HepG2 (cell line): ENCODE measurements around the gene PPM1G. TPM values are rescaled to one million over a fixed set of nuclear protein-coding genes. Genes with fewer than 3 reads are reported as not detected.

ENCODE experiments used
- CC2D1A ChIP-seq: sonication (generic); formaldehyde crosslinking; IDR thresholded peaks from 2 replicates; pipeline ENCODE4 v1.8.1; 2023; ENCODE audit warnings: mild to moderate bottlenecking, missing genetic modification reagents
- E2F2 ChIP-seq: sonication (generic); formaldehyde crosslinking; IDR thresholded peaks from 2 replicates; pipeline ENCODE4 v1.4.0; 2020; ENCODE audit warnings: missing genetic modification reagents, borderline replicate concordance
- FLYWCH1 ChIP-seq: sonication (generic); formaldehyde crosslinking; IDR thresholded peaks from 2 replicates; pipeline ENCODE4 v1.8.1; 2023; ENCODE audit warnings: mild to moderate bottlenecking, missing genetic modification reagents
- GLMP ChIP-seq: sonication (generic); formaldehyde crosslinking; IDR thresholded peaks from 2 replicates; pipeline ENCODE4 v1.9.0; 2021; ENCODE audit warnings: missing genetic modification reagents, mild to moderate bottlenecking, borderline replicate concordance
- KAT2B ChIP-seq: fragments of 150-350 bp; IDR thresholded peaks from 2 replicates; pipeline ENCODE4 v1.6.1; 2014; ENCODE audit warnings: low read depth, low read length, borderline replicate concordance
- KAT8 ChIP-seq: IDR thresholded peaks from 2 replicates; pipeline ENCODE4 v1.6.1; 2016; ENCODE audit warnings: missing genetic modification reagents, missing compliant biosample characterization
- MAX ChIP-seq: IDR thresholded peaks from 2 replicates; pipeline ENCODE4 v1.6.1; 2012; ENCODE audit warnings: inconsistent platforms
- MXD3 ChIP-seq: IDR thresholded peaks from 2 replicates; pipeline ENCODE4 v1.6.1; 2016; ENCODE audit warnings: mild to moderate bottlenecking, missing biosample characterization, missing genetic modification reagents
- NBN ChIP-seq: fragments of 450-650 bp; conservative IDR thresholded peaks from 2 replicates; pipeline ENCODE4 v1.6.1; 2017
- NCOA1 ChIP-seq: sonication (generic); formaldehyde crosslinking; IDR thresholded peaks from 2 replicates; pipeline ENCODE4 v1.9.0; 2021; ENCODE audit warnings: missing genetic modification reagents
- PAWR ChIP-seq: sonication (generic); formaldehyde crosslinking; IDR thresholded peaks from 2 replicates; pipeline ENCODE4 v1.4.0; 2020; ENCODE audit warnings: missing genetic modification reagents, mild to moderate bottlenecking, borderline replicate concordance
- PRDM10 ChIP-seq: sonication (generic); formaldehyde crosslinking; IDR thresholded peaks from 2 replicates; pipeline ENCODE4 v1.4.0; 2020; ENCODE audit warnings: low read depth, missing genetic modification reagents
- SMAD9 ChIP-seq: sonication (generic); formaldehyde crosslinking; IDR thresholded peaks from 2 replicates; pipeline ENCODE4 v1.5.1; 2020; ENCODE audit warnings: mild to moderate bottlenecking, missing genetic modification reagents
- ZFP90 ChIP-seq: sonication (generic); formaldehyde crosslinking; IDR thresholded peaks from 2 replicates; pipeline ENCODE4 v1.8.0; 2022; ENCODE audit warnings: missing genetic modification reagents, mild to moderate bottlenecking, inconsistent platforms, borderline replicate concordance
- ZNF326 ChIP-seq: sonication (generic); formaldehyde crosslinking; IDR thresholded peaks from 2 replicates; pipeline ENCODE4 v1.4.0; 2020; ENCODE audit warnings: missing genetic modification reagents, borderline replicate concordance
- ZNF850 ChIP-seq: sonication (generic); formaldehyde crosslinking; conservative IDR thresholded peaks from 2 replicates; pipeline ENCODE4 v1.9.0; 2021; ENCODE audit warnings: mild to moderate bottlenecking, missing genetic modification reagents
- ZNF891 ChIP-seq: sonication (generic); formaldehyde crosslinking; IDR thresholded peaks from 2 replicates; pipeline ENCODE4 v1.5.0; 2020; ENCODE audit warnings: mild to moderate bottlenecking, missing genetic modification reagents
- polyA plus RNA-seq, 8 experiments: library from polyadenylated mRNA; depleted of rRNA in 3 of 8; stranded (reverse) in 7 of 8; unstranded in 1 of 8; fragments of >200 nt; fragmentation: Illumina TruSeq in 4 of 8; extraction: Trizol in 4 of 8; gene quantifications; 2 replicates each; pipeline versions ENCODE4 v1.2.1 to v1.2.3, GENCODE V29; 2011 to 2016; ENCODE audit warnings: low read depth in 4 of 8, missing spikeins in 1 of 8, mixed read lengths in 1 of 8; ENCODE audit not compliant: insufficient read depth in 1 of 8
- total RNA-seq, 5 experiments: library from RNA; depleted of rRNA; stranded (reverse); fragments of >200 nt; fragmentation: Illumina TruSeq; extraction: Trizol; gene quantifications; 2 replicates each; pipeline ENCODE4 v1.2.3, GENCODE V29; 2016; ENCODE audit warnings: low read depth in 1 of 5
- TF ChIP-seq, protein P1 (sequence below): sonication (generic); formaldehyde crosslinking; IDR thresholded peaks from 2 replicates; pipeline ENCODE4 v1.8.0; 2022; ENCODE audit warnings: mild to moderate bottlenecking, missing genetic modification reagents, moderate library complexity
- TF ChIP-seq, protein P2 (sequence below): sonication (generic); formaldehyde crosslinking; IDR thresholded peaks from 2 replicates; pipeline ENCODE4 v1.4.0; 2020; ENCODE audit warnings: mild to moderate bottlenecking, missing genetic modification reagents

Gene PPM1G
- total and polyA plus RNA-seq, 2 of the 13 experiments (the other 11 are each of a cell fraction or from before 2014, with no cell fraction given), result 58.2 to 213 TPM

DNA sequence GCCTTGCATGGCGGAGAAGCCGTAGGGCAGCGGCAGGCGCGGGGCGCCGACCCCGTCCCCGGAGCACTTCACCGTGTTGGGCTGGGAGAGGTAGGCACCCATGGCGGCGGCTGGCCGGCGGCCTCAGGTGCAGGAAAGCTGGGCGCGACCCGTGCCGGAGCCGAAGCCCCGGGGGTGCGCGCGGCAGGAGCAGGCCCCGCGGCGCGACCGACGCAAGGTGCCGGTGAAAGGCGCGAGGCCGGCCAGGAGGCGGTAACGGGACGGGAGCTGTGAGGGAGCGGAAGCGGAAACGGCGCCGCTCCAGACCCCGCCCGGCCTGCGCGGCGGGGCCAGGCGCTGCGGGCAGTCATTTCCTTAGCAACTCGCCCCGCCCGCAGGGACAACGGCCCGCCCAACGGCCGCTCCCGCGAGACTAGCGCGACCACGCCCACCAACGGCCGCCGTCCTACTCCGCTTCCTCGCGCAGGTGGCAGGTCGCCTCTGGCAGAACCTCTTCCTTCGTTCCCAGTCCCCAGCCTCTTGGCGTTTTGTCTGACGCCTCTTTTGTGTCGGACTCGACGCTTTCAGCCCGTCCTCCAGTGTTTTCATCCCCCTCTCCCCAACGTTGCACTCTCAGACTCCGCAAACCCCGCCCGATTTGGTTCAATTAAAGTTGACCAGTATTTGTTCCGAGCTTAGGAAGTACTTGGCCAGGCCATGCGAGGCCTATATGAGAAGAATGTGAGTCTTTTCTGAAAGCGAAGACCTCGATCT lies at the start of gene PPM1G (continued):
- no peak for TF ChIP-seq GLMP (CRISPR knock-in tag)
- peak; percentile 21; the same call in 1 of the 2 replicates for TF ChIP-seq FLYWCH1 (CRISPR knock-in tag)
- peak; percentile 94 for TF ChIP-seq KAT8 (CRISPR knock-in tag)
- TF ChIP-seq PAWR (CRISPR knock-in tag), result no peak
- peak; percentile 93; the same call in 1 of the 2 replicates for TF ChIP-seq MXD3
- TF ChIP-seq E2F2 (CRISPR knock-in tag), result no peak; the same call in 1 of the 2 replicates
- TF ChIP-seq MAX, result peak; percentile 94
- TF ChIP-seq SMAD9 (CRISPR knock-in tag), result 0 out of 2 replicates have a peak, but pooled peaks have one; percentile 14
- peak; percentile 54; the same call in 1 of the 2 replicates for TF ChIP-seq ZNF891 (CRISPR knock-in tag)
- peak; percentile 59; the same call in 1 of the 2 replicates for TF ChIP-seq CC2D1A (CRISPR knock-in tag)
- TF ChIP-seq PRDM10 (CRISPR knock-in tag), result peak; percentile 82
- peak; percentile 80 for TF ChIP-seq ZFP90 (CRISPR knock-in tag)
- peak; percentile 83; the same call in 1 of the 2 replicates for TF ChIP-seq NCOA1 (CRISPR knock-in tag)
- no peak for TF ChIP-seq KAT2B
- TF ChIP-seq ZNF326 (CRISPR knock-in tag), result no peak
- TF ChIP-seq, protein P1, sequence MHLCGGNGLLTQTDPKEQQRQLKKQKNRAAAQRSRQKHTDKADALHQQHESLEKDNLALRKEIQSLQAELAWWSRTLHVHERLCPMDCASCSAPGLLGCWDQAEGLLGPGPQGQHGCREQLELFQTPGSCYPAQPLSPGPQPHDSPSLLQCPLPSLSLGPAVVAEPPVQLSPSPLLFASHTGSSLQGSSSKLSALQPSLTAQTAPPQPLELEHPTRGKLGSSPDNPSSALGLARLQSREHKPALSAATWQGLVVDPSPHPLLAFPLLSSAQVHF (CRISPR knock-in tag), result peak; percentile 88; the same call in 1 of the 2 replicates
- no peak for TF ChIP-seq NBN
- TF ChIP-seq ZNF850 (CRISPR knock-in tag), result no peak; the same call in 1 of the 2 replicates
- TF ChIP-seq, protein P2, sequence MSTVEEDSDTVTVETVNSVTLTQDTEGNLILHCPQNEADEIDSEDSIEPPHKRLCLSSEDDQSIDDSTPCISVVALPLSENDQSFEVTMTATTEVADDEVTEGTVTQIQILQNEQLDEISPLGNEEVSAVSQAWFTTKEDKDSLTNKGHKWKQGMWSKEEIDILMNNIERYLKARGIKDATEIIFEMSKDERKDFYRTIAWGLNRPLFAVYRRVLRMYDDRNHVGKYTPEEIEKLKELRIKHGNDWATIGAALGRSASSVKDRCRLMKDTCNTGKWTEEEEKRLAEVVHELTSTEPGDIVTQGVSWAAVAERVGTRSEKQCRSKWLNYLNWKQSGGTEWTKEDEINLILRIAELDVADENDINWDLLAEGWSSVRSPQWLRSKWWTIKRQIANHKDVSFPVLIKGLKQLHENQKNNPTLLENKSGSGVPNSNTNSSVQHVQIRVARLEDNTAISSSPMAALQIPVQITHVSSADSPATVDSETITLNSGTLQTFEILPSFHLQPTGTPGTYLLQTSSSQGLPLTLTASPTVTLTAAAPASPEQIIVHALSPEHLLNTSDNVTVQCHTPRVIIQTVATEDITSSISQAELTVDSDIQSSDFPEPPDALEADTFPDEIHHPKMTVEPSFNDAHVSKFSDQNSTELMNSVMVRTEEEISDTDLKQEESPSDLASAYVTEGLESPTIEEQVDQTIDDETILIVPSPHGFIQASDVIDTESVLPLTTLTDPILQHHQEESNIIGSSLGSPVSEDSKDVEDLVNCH (CRISPR knock-in tag), result no peak
